ENCODE data around the gene PRKRIP1.
"Not testable (repeated sequence)": the region's sequence is repeated elsewhere in the genome, so short reads cannot be mapped to it uniquely, and the experiment has no call there.

Gene PRKRIP1

GRCh38 chr7:102432442-102433218 lies 36.5 kb downstream of the PRKRIP1 start:
- DNase-seq = no peak

- DNase-seq = no peak
Measured at GRCh38 chr7:102433219-102434038, 37.3 kb downstream of the PRKRIP1 start, which contains the start of gene ORAI2. ORAI2 (plus strand) TSS chr7:102433575; CDS start chr7:102438957, 5,382 bp downstream.

GRCh38 chr7:102434039-102434486 lies 37.9 kb downstream of the PRKRIP1 start:
- DNase-seq = no peak

- DNase-seq = no peak
Measured at GRCh38 chr7:102436118-102436517, 40.0 kb downstream of the PRKRIP1 start.

- no peak for DNase-seq
Measured at GRCh38 chr7:102439963-102440795, 44.0 kb downstream of the PRKRIP1 start.

GRCh38 chr7:102444961-102445673 lies 49.0 kb downstream of the PRKRIP1 start:
- DNase-seq = no peak

- no peak for DNase-seq
Measured at GRCh38 chr7:102445674-102446071, 49.5 kb downstream of the PRKRIP1 start.

- no peak for DNase-seq
Measured at GRCh38 chr7:102446387-102447156, 50.4 kb downstream of the PRKRIP1 start.

- no peak for DNase-seq
Measured at GRCh38 chr7:102447311-102447710, 51.1 kb downstream of the PRKRIP1 start.

GRCh38 chr7:102449136-102449535 lies 53.0 kb downstream of the PRKRIP1 start:
- no peak for DNase-seq

- DNase-seq = no peak
Measured at GRCh38 chr7:102450242-102450641, 54.1 kb downstream of the PRKRIP1 start.

GRCh38 chr7:102451371-102452054 lies 55.4 kb downstream of the PRKRIP1 start:
- no peak for DNase-seq

GRCh38 chr7:102452451-102452850 lies 56.3 kb downstream of the PRKRIP1 start:
- DNase-seq = no peak

GRCh38 chr7:102453319-102453718 lies 57.2 kb downstream of the PRKRIP1 start:
- DNase-seq = no peak

GRCh38 chr7:102454468-102454867 lies 58.3 kb downstream of the PRKRIP1 start:
- no peak for DNase-seq

GRCh38 chr7:102454932-102455331 lies 58.8 kb downstream of the PRKRIP1 start:
- not testable (repeated sequence) for DNase-seq

- DNase-seq = no peak
Measured at GRCh38 chr7:102455596-102455995, 59.4 kb downstream of the PRKRIP1 start.

GRCh38 chr7:102456327-102456726 lies 60.2 kb downstream of the PRKRIP1 start:
- no peak for DNase-seq

GRCh38 chr7:102457352-102457924 lies 61.3 kb downstream of the PRKRIP1 start:
- no peak for DNase-seq

- no peak for DNase-seq
Measured at GRCh38 chr7:102459221-102459844, 63.2 kb downstream of the PRKRIP1 start.

Measured in SIG-M5 (cell line).